Esophagus muscularis mucosa (tissue), 4 donors: ENCODE results near the gene CCDC51.

Experiments
- CTCF ChIP-seq, 3 experiments: fragments of 200-600 bp in 2 of 3; fragments of 450-650 bp in 1 of 3; sonication (generic) in 2 of 3; IDR thresholded peaks; one replicate each; pipeline ENCODE4 v1.5.1; 2017 to 2019; ENCODE audit warnings: antibody characterized with exemption in 3 of 3, mild to moderate bottlenecking in 2 of 3, moderate library complexity in 1 of 3
- EP300 ChIP-seq: sonication (generic); formaldehyde crosslinking; IDR thresholded peaks from one replicate; pipeline ENCODE4 v1.6.1; 2017; ENCODE audit warnings: antibody characterized with exemption
- POLR2A ChIP-seq: fragments of 450-650 bp; IDR thresholded peaks from one replicate; pipeline ENCODE4 v1.6.1; 2017; ENCODE audit warnings: antibody characterized with exemption, moderate library complexity, mild to moderate bottlenecking, low read depth

GRCh38 chr3:48417529-48418108 is 22.3 kb downstream of the CCDC51 start:
- TF ChIP-seq POLR2A (no peak), CTCF (IDR thresholded peaks at IDR 0.05) (no peak), EP300 (no peak)
